HCT116 (cell line): Measurements from ENCODE around the gene UBR3. TPM values are rescaled to one million over a fixed set of nuclear protein-coding genes. Genes with fewer than 3 reads are reported as not detected.
A peak's percentile ranks its signal among the peaks of the same experiment; 100 is the strongest.

Experiments used
- ATAC-seq: fragments of 200-7000 bp; cut with Tn5 transposase; 2 replicates; pipeline ENCODE4 v1.9.1; 2020; ENCODE audit warnings: mild to moderate bottlenecking, moderate library complexity
- BruUV-seq: library from RNA; stranded (reverse); fragments of 400-500 nt; replicated peaks from 2 replicates; lab custom pipeline; 2021; lab: Mats Ljungman, UMichigan
- CTCF ChIA-PET: fragments of 300-600 bp; sonication (Branson Sonifier 250); formaldehyde crosslinking; loops from one replicate; lab custom pipeline; 2021; ENCODE audit warnings: antibody characterized with exemption; lab: Charles Lee
- POLR2A ChIA-PET: fragments of 300-600, 350-600 bp; sonication (Branson Sonifier 250); formaldehyde crosslinking; loops from one replicate; lab custom pipeline; 2021; ENCODE audit warnings: antibody characterized with exemption; lab: Charles Lee
- RAD21 ChIA-PET, 2 experiments: fragments of 300-600 bp; sonication (Branson Sonifier 250); formaldehyde crosslinking; loops; one replicate each; lab custom pipeline; 2023; ENCODE audit warnings: low total read pairs in 2 of 2; ENCODE audit not compliant: uncharacterized antibody in 2 of 2, unreplicated experiment in 2 of 2, low non-redundant PET in 1 of 2; lab: Charles Lee
- DNase-seq: peaks from one replicate; pipeline ENCODE4 v3.0.0-alpha.2; 2010; ENCODE audit warnings: low read depth, low spot score
- H2AFZ ChIP-seq: fragments of 200-600 bp; shearing (Covaris generic), sonication (generic); 2 replicates; pipeline ENCODE4 v1.6.1; 2017; ENCODE audit warnings: low read depth, mixed run types, mixed read lengths, antibody characterized with exemption, low read length; ENCODE audit not compliant: poor library complexity, severe bottlenecking
- H3K27ac ChIP-seq: 2 replicates; pipeline ENCODE4 v1.5.1; 2012; ENCODE audit warnings: low read depth, low read length
- H3K27me3 ChIP-seq: fragments of 200-600 bp; sonication (generic); 2 replicates; pipeline ENCODE4 v1.6.1; 2016; ENCODE audit warnings: mixed run types, low read length, mixed read lengths; ENCODE audit not compliant: insufficient read depth
- H3K36me3 ChIP-seq, 2 experiments: fragments of 200-500 bp in 1 of 2; fragments of 200-600 bp in 1 of 2; sonication (Bioruptor generic) in 1 of 2; sonication (generic) in 1 of 2; 2 replicates each; pipeline versions ENCODE4 v1.5.1 to v1.6.1; 2014 to 2016; ENCODE audit warnings: low read length in 2 of 2, inconsistent platforms in 1 of 2, mixed read lengths in 1 of 2, mixed run types in 1 of 2; ENCODE audit not compliant: insufficient read depth in 2 of 2, control insufficient read depth in 1 of 2
- H3K4me1 ChIP-seq, 2 experiments: fragments of 200-600 bp in 1 of 2; sonication (generic) in 1 of 2; 2 replicates each; pipeline versions ENCODE4 v1.5.1 to v1.6.1; 2012 to 2017; ENCODE audit warnings: low read length in 2 of 2, inconsistent platforms in 1 of 2, mild to moderate bottlenecking in 1 of 2, mixed read lengths in 1 of 2, mixed run types in 1 of 2, moderate library complexity in 1 of 2; ENCODE audit not compliant: insufficient read depth in 2 of 2, control insufficient read depth in 1 of 2
- H3K4me2 ChIP-seq: fragments of 200-600 bp; sonication (generic); 2 replicates; pipeline ENCODE4 v1.6.1; 2017; ENCODE audit warnings: mixed run types, low read length, mixed read lengths
- H3K4me3 ChIP-seq, 2 experiments: fragments of 200-600 bp in 1 of 2; sonication (generic) in 1 of 2; replicated peaks in 1 of 2; 2 replicates each; pipeline ENCODE4 v1.5.1; 2011 to 2016; ENCODE audit warnings: low read length in 2 of 2, control low read depth in 1 of 2, low read depth in 1 of 2, mild to moderate bottlenecking in 1 of 2, mixed read lengths in 1 of 2, mixed run types in 1 of 2
- H3K79me2 ChIP-seq: fragments of 200-600 bp; sonication (generic); 2 replicates; pipeline ENCODE4 v1.6.1; 2017; ENCODE audit warnings: mild to moderate bottlenecking, mixed run types, low read length, moderate library complexity, mixed read lengths; ENCODE audit not compliant: insufficient read depth
- H3K9ac ChIP-seq: fragments of 200-600 bp; sonication (generic); 2 replicates; pipeline ENCODE4 v1.6.1; 2016; ENCODE audit warnings: low read length, mixed read lengths
- H3K9me2 ChIP-seq: fragments of 200-600 bp; sonication (generic), shearing (Covaris generic); 2 replicates; pipeline ENCODE4 v1.6.1; 2017; ENCODE audit warnings: mixed run types, mild to moderate bottlenecking, moderate library complexity; ENCODE audit not compliant: insufficient read depth
- H3K9me3 ChIP-seq, 2 experiments: fragments of 200-500 bp in 1 of 2; fragments of 200-600 bp in 1 of 2; sonication (Bioruptor generic) in 1 of 2; sonication (generic) in 1 of 2; 2 replicates each; pipeline ENCODE4 v1.6.1; 2014 to 2017; ENCODE audit warnings: low read length in 2 of 2, mixed read lengths in 2 of 2, inconsistent platforms in 1 of 2, low read depth in 1 of 2, mild to moderate bottlenecking in 1 of 2, mixed run types in 1 of 2, moderate library complexity in 1 of 2; ENCODE audit not compliant: control insufficient read depth in 1 of 2, insufficient read depth in 1 of 2
- H4K20me1 ChIP-seq: fragments of 200-600 bp; sonication (generic), shearing (Covaris generic); 2 replicates; pipeline ENCODE4 v1.6.1; 2017; ENCODE audit warnings: mixed run types, mild to moderate bottlenecking, moderate library complexity; ENCODE audit not compliant: insufficient read depth
- CBX3 ChIP-seq: IDR thresholded peaks from 2 replicates; pipeline ENCODE4 v1.6.1; 2012; ENCODE audit warnings: low read depth
- CEBPB ChIP-seq: IDR thresholded peaks from 2 replicates; pipeline ENCODE4 v1.6.1; 2012; ENCODE audit warnings: low read depth
- CTCF ChIP-seq, 3 experiments: fragments of 200-600 bp in 1 of 3; sonication (generic) in 1 of 3; IDR thresholded peaks in 2 of 3; conservative IDR thresholded peaks in 1 of 3; 2 replicates each; pipeline ENCODE4 v1.5.1; 2012 to 2017; ENCODE audit warnings: low read depth in 2 of 3, low read length in 2 of 3, antibody characterized with exemption in 1 of 3, borderline replicate concordance in 1 of 3, control low read depth in 1 of 3, mild to moderate bottlenecking in 1 of 3, mixed read lengths in 1 of 3, mixed run types in 1 of 3, moderate library complexity in 1 of 3; ENCODE audit not compliant: insufficient read depth in 1 of 3
- EZH2 ChIP-seq: fragments of 200-600 bp; sonication (generic); IDR thresholded peaks from 2 replicates; pipeline ENCODE4 v1.6.1; 2017; ENCODE audit warnings: antibody characterized with exemption, mixed run types
- FOSL1 ChIP-seq: IDR thresholded peaks from 2 replicates; pipeline ENCODE4 v1.6.1; 2012; ENCODE audit warnings: low read depth
- POLR2A ChIP-seq: IDR thresholded peaks from 2 replicates; pipeline ENCODE4 v1.7.0; 2011; ENCODE audit warnings: borderline replicate concordance; ENCODE audit not compliant: insufficient read depth, insufficient read length; ENCODE audit errors: extremely low read depth
- POLR2AphosphoS5 ChIP-seq: IDR thresholded peaks from 2 replicates; pipeline ENCODE4 v1.6.1; 2011; ENCODE audit warnings: mild to moderate bottlenecking, low read depth, low read length, moderate library complexity
- REST ChIP-seq: IDR thresholded peaks from 2 replicates; pipeline ENCODE4 v1.6.1; 2012; ENCODE audit warnings: low read depth
- SP1 ChIP-seq: IDR thresholded peaks from 2 replicates; pipeline ENCODE4 v1.6.1; 2012; ENCODE audit warnings: low read depth
- TCF7L2 ChIP-seq: IDR thresholded peaks from 2 replicates; pipeline ENCODE4 v1.7.0; 2011; ENCODE audit warnings: borderline replicate concordance, inconsistent platforms; ENCODE audit not compliant: insufficient read depth, insufficient read length; ENCODE audit errors: extremely low read depth
- ZNF274 ChIP-seq: fragments of 200-500 bp; sonication (Bioruptor generic); IDR thresholded peaks from 2 replicates; pipeline ENCODE4 v1.6.1; 2014; ENCODE audit warnings: mild to moderate bottlenecking, low read depth, low read length, inconsistent platforms
- intact Hi-C: fragments of 100-400 bp; cut with micrococcal nuclease; formaldehyde crosslinking; loops from 2 replicates; pipeline ENCODE4 v1.10.0; 2022
- total RNA-seq: library from RNA; stranded (reverse); gene quantifications from one replicate; pipeline ENCODE4 v1.2.1, GENCODE V29; 2021; ENCODE audit not compliant: unreplicated experiment

UBR3 gene
- total RNA-seq, 1 experiment from 2014 or later: 29.5 TPM

- Histone ChIP-seq H3K36me3 (no peaks in the 10 kb centered on the region), H3K9me2 (no peaks in the 10 kb centered on the region), H3K79me2 (no peaks in the 10 kb centered on the region), H2AFZ (no peak overlapping the region), H3K4me3 (no peak overlapping the region), H3K4me1 (no peaks in the 10 kb centered on the region), H3K9me3 (no peaks in the 10 kb centered on the region), H3K9ac (no peak overlapping the region), H4K20me1 (no peaks in the 10 kb centered on the region), H3K27me3 (no peaks in the 10 kb centered on the region), H3K4me2 (no peak overlapping the region), H3K27ac (no peak overlapping the region)
- intact Hi-C loops: no loop called here
- CTCF ChIA-PET: no interaction called here
- BruUV-seq: no TSS peak
- POLR2A ChIA-PET: no interaction called here
- TF ChIP-seq CTCF (IDR thresholded peaks at IDR 0.05 in 2 of 3, conservative IDR thresholded peaks at IDR 0.05 in 1 of 3; ENCODE audit: borderline replicate concordance in 1 of 3, insufficient read depth in 1 of 3, low read depth in 2 of 3, low read length in 2 of 3) (0 out of 6 replicates have a peak, but pooled peaks of 1 of the 3 experiments have one; percentile 17), EZH2 (no peak)
- peak; percentile 52 for ATAC-seq
- no peak for DNase-seq
- RAD21 ChIA-PET: no interaction called here
Measured at GRCh38 chr2:170005702-170006101, 178.4 kb downstream of the UBR3 start.

GRCh38 chr2:170006587-170007325 lies 179.5 kb downstream of the UBR3 start:
- Histone ChIP-seq H3K9me2 (no peaks in the 10 kb centered on the region), H3K9ac (no peak overlapping the region), H3K27me3 (no peaks in the 10 kb centered on the region), H3K36me3 (no peaks in the 10 kb centered on the region), H3K9me3 (no peaks in the 10 kb centered on the region), H4K20me1 (no peaks in the 10 kb centered on the region), H3K4me1 (no peaks in the 10 kb centered on the region), H2AFZ (no peak overlapping the region), H3K4me3 (no peak overlapping the region), H3K4me2 (no peak overlapping the region), H3K79me2 (no peaks in the 10 kb centered on the region), H3K27ac (no peak overlapping the region)
- intact Hi-C loops: no loop called here
- ATAC-seq: no peak
- ChIA-PET CTCF (no interaction called here), POLR2A (no interaction called here), RAD21 (no interaction called here)
- DNase-seq: no peak
- BruUV-seq: no TSS peak
- TF ChIP-seq CBX3 (no peak), FOSL1 (no peak), REST (no peak), POLR2A (no peak), CTCF (IDR thresholded peaks at IDR 0.05 in 2 of 3, conservative IDR thresholded peaks at IDR 0.05 in 1 of 3; ENCODE audit: borderline replicate concordance in 1 of 3, insufficient read depth in 1 of 3, low read depth in 2 of 3, low read length in 2 of 3) (no peak), POLR2AphosphoS5 (no peak), ZNF274 (no peak), CEBPB (no peak), TCF7L2 (no peak), SP1 (no peak)
